ENCODE measurements around the gene TANGO2.

DNA sequence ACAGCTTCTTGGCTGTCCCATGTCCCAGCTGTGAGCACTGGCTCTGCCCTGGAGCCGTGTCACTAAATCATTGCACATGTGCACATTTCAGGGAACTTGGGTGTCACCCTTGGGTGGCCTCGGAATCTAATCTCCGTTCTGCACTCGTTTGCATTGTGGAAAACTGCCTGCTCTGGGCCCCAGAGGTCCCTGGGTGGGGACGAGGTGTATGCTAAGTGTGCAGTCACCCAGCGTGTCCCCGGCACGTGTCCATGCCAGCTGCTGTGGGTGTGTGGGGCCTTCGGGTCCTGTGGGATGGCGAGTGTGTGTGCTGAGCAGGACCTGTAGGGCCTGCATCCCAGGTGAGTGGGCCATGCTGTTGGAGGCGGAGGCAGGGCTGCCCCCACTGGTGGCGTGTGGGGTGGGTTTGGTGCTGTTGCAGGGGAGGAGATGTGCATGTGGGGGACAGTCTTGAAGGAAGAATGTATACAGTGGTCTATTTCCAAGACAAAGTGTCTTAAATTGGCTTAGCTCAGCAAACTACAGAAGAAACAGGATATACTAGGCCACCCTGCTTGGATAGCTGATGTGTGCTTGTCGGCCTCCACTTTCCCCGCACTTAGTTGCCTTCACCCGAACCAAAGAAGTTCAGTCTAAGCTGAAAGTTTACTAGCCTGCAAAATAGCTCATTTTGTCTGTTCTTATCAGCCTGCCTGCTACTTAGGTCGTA lies 14.6 kb downstream of the TANGO2 start:
- TF ChIP-seq, protein P1, sequence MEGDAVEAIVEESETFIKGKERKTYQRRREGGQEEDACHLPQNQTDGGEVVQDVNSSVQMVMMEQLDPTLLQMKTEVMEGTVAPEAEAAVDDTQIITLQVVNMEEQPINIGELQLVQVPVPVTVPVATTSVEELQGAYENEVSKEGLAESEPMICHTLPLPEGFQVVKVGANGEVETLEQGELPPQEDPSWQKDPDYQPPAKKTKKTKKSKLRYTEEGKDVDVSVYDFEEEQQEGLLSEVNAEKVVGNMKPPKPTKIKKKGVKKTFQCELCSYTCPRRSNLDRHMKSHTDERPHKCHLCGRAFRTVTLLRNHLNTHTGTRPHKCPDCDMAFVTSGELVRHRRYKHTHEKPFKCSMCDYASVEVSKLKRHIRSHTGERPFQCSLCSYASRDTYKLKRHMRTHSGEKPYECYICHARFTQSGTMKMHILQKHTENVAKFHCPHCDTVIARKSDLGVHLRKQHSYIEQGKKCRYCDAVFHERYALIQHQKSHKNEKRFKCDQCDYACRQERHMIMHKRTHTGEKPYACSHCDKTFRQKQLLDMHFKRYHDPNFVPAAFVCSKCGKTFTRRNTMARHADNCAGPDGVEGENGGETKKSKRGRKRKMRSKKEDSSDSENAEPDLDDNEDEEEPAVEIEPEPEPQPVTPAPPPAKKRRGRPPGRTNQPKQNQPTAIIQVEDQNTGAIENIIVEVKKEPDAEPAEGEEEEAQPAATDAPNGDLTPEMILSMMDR (conservative IDR thresholded peaks at IDR 0.05 in 1 of 2, IDR thresholded peaks at IDR 0.05 in 1 of 2; ENCODE audit: extremely low read depth in 1 of 2, insufficient read depth in 1 of 2, low read depth in 1 of 2, low read length in 2 of 2): no peak
- TF ChIP-seq EZH2 (IDR thresholded peaks at IDR 0.05; ENCODE audit: borderline replicate concordance, low read length): no peak

Measured in mammary epithelial cell (primary cell).